HT1080 (cell line): Measurements from ENCODE around the gene TPRN. TPM values are rescaled to one million over a fixed set of nuclear protein-coding genes. Genes with fewer than 3 reads are reported as not detected.

Source experiments
- DNase-seq: peaks from one replicate; pipeline ENCODE4 v3.0.0-alpha.2; 2015; ENCODE audit warnings: low read depth
- total RNA-seq: library from RNA; depleted of rRNA; stranded (reverse); fragments of >200 nt; shearing (Covaris generic); gene quantifications from 2 replicates; pipeline ENCODE4 v1.2.3, GENCODE V29; 2014

Gene TPRN
- total RNA-seq, 1 experiment from 2014 or later = 13.6 TPM

DNA sequence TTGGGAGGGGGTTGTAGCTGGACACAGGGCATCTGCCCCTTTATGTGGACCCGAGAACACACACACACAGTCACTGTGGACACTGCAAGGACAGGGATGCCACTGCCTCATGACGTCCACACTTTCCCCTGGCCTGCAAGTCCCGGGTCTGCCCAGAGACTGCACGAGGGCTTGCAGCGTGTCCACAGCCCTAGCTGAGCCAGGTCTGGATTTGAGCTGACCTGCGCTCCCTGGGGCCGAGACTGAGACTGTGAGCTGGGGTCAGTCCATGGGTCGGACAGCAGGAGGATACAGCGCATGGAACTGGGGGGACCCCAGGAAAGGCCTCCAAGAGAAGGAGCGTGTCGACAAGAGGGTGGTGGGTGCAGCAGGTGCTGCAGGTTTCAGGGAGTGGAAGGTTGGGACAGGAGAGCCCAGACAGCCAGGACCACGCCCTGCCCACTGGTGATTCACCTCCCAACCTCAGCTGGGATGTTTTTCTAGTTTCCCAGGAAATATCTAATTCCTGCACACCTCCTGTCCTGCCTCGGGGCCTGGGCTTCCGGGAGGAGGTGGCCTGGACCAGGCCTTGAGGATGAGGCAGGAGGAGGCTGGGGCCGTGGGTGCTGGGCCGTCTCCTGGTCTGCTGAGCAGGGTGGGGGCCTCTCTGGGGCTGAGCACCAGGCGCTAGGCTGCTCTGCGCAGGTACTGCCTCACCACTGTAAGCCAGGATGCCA lies 26.0 kb upstream of the TPRN start:
- peak; percentile 81 for DNase-seq

DNA sequence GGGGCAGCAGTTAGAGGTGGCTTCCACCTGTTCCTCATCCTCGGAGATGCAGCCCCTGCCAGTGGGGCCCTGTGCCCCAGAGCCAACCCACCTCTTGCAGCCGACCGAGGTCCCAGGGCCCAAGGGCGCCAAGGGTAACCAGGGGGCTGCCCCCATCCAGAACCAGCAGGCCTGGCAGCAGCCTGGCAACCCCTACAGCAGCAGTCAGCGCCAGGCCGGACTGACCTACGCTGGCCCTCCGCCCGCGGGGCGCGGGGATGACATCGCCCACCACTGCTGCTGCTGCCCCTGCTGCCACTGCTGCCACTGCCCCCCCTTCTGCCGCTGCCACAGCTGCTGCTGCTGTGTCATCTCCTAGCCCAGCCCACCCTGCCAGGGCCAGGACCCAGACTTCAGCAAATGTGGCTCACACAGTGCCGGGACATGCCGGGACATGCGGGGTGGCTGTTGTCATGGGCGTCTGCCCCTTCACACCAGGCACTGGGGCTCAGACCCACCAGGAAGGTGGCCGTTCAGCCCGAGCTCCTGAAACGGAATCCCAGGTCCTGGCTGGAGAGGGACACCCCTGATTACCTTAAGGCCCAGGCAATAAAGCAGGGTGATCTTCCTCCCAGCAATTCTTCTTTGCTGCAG lies 25.3 kb upstream of the TPRN start:
- DNase-seq = no peak

DNA sequence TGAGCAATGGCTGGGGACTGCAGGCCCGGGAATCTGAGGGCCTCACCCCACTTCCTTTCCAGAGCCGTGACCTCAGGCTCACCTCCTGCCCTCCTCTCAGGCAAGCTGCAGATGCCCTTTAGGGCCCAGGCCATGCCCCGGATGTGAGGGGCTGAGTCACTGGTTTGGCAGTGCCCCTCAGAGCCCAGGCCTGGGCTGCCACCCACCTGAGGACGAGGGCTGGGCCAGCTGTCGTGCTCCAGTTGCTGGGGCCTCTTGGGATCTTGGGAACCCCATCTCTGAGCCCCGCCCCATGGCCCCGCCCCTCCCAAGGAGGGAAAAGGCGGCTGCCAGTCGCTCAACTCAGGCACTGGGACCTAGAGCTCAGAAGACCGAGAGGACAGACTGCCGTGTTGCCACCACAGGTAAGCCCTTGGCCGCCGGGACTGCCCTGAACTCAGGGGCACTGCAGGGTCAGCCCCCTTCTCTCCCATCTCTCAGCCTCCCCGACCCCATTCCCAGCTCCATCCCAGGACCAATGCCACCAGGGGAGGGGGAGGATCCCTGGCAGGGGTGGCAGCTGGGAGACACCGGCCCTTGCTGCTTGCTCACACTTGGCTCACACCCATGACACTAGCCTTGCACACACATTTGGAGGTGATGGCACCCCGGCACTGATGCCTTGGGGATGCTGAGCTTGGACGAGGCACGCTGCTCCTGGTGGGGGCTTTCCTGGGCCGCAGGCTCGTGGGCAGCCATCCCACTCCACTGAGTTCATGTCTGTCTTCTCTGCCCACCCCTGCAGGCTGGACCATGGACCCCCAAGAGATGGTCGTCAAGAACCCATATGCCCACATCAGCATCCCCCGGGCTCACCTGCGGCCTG lies 24.5 kb upstream of the TPRN start, which contains the start of gene CYSRT1:
CYSRT1 (plus strand) TSS at position 345 of the 865 bp plus-strand sequence; CDS start at position 793, 448 bp downstream.
- peak; percentile 52 for DNase-seq

DNA sequence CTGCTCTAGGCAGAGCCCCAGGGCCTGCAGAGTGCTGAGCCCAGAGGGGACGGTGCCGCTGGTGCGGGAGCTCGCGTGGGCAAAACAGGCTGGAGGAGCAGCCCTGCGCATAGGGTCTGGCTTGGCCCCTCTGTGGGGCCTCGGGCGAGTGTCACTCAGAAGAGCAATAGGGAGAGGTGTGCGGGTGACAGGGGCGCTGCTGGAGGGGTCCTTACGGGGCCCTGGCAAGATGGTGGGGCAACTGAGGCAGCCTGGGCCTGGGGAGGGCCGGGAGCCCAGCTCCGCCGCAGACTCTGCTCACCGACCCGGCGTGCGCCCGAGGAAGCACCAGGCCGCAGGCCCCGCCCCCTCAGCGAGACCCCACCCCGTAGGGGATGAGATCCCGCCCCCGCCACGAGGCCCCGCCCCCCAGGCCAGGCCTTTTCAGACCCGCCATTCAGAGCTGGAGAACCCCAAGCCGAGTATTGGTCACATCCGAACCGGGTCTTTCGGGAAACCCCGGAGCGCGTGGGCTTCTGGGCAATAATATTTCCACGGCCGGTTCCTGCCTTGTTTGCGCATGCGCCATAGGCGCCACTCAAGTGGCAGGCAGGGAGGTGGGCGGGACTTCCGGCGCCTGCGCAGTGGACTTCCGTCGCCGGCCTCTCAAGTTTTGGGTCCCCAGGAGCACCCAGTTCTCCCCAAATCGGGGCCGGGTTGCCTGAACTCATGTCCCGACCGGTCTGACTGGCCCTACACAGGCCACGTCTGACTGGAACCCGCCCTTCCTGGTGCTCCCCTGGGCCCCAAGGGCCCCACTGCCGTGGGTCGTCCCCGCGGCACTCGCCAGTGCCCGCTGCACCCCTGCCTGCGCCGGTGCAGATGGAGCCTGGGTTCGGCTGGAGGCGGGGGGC lies 22.8 kb upstream of the TPRN start:
- DNase-seq = peak; percentile 96

DNA sequence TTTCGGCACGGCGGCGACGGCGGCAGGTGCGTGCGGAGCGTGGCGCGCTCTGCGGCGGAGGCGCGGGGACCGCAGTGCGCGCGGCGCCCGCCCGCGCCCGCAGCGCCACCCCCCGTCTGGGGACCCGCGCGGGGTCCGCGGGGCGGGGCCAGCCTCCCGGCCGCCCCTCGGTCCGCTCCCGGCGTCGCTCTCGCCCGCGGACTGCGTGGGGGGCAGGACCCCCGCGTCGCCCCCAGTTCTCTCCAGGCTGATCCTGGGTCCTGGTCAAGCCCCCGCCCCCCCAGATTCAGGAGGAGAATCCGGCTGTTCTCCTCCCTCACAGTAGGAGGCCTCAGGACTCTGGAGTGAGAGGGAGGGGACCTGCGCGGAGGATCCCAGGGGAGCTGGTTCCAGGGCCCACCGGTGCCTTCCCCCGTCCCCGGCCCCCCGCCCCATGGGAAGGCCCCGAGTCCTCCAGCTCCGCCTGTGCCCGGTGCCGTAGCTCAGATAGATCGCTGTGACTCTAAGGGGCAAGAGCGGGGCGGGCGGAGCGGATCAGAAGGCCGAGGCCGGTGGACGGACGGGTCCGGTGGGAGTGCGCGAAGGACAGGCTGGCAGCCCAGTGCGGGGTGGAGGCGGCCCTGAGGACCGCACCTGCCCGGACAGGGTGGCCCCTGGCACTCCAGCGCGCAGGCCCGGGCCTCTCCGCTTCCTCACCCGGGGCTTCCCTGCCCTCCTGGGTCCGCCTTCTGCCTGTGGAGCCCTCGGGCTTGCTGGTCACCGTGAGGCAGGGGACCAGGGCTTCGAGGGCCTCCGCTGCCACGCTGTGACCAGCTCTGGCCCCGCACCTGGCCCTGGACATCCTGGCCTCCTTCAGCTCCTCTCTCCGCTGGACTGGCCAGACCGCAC lies 21.9 kb upstream of the TPRN start, which contains the start of gene RNF208:
RNF208 (minus strand) TSS at position 51 of the 888 bp plus-strand sequence. CDS start 1,028 bp downstream, outside the sequence.
- DNase-seq = no peak

DNA sequence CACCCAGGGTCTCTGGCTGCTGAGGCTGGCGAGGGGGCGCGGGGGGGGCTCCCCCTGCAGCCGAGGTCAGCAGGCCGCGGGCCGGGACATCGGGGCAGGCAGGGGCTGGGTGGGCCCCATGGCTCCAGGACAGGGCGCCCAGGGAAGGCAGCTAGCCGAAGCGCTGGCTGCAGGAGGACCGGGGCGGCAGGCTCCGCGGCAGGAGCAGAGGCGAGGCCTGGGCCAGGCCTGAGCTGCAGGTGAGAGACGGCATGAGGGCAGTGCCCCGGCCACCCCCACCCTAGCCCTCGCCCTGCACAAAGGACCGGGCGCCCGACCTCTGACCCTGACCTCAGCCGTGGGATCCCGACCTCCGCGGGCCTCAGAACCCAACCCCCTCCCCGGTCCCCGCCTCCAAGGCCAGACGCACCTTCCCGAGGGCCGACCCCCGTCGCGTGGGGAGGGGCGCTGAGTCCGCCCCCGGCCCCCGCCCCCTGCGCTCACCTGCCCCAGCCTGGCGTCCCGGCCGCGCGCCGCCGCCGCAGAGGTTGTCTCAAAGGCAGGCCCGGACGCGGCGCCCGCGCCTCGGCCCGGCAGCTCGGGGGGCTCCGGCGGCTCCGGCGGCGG lies 21.1 kb upstream of the TPRN start:
- DNase-seq = no peak

DNA sequence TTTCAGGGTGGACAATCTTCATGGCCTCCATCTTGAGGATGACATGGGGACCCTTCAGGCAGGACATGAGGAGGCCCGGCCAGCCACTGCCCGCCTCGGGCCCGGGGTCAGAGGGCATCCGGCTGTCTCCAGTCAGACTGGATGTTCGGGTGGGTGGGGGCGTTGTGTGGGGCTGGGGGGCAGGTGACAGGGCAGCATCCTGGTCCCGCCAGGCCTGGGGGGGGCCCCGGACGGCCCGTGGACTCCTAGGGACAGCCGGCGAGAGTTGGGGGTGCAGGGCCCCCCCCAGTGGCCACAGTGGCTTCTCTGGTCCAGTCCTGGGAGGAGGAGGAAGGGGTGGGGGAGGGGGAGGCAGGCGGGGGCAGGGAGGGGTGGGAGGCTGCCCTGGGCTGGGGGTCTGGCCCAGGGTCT lies 20.6 kb upstream of the TPRN start:
- no peak for DNase-seq

DNA sequence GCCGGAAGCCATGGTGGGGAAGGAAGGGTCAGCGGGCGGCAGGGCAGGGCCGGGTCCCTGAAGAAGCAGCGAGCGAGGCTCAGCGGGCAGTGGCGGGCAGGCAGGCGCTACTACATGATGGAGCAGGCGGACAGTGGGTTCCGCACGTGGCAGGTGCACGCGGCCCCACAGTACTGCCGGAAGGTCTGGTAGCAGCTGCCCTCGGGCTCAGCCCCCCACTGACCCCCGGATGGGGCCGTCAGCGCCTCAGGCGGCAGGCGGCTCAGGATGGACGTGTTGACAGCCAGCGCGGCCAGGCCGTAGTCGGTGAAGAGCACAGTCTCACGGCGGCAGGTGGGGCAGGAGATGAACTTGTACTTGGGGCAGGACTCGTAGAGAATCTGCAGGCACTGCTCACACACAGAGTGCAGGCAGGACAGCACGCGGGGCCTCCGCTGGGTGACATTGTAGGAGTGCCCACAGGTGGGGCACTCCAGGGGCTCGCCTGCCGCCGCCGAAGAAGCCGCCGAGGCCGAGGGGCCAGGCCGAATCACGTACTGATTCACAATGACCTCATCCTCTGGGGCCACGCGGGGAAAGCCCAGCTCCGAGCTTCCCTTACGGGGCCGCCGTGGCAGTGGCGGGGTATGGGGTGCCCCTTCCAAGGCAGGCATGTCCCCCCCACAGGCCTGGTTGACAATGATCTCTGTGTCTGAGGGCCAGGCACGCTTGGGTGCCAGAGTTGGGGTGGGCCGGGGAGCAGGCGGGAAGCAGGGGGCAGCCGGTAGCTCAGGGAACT lies 20.0 kb upstream of the TPRN start:
- no peak for DNase-seq

DNA sequence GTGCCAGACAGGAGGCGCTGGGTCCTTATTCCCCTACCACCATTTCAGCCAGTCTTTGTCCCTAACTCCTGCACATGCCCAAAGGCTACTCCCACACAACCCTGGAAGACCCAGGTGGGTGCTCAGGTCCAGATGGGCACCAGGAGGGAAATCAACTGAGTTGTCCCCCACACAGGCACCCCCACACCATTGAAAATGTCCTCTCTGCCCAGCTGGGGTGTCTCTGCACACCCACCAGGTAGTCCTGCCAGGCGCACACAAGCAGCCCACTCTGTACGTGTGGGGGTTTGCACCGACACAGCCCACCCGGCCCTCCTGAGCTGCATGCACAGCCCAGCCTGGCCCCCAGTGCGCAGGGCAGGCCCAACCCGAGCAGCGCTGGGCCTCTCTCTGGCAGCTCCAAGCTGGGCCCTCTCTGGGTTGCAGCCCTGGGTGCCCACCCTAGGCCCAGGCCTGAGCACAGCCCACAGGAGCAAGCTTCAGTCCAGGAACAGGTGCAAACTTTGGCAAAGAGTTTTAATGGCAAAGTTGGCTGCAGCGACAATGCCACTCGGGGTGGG lies 19.3 kb upstream of the TPRN start:
- no peak for DNase-seq

DNA sequence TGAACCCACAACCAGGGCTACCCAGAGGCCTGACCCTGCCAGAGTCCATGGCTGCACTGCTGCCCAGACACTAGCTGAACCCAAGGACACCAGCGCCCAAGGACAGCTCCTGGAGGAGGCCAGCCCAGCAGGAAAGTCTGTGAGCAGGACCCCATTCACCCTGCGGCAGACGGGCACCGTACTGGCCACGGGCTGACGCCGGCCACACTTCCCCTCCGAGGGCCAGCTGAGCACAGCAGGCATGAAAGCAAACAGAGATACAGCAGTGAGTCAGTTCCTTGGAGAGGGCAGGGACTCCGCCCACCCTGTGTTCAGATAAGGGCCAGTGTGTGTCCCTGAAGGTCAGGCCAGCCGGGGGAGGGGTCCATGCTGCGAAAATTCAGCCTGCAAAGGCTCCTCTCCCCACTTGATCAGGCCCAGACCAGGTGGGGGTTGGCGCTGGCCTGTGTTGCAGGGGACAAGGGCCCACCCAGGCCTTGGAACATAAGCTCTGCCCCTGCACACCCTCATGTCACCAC lies 18.3 kb upstream of the TPRN start:
- DNase-seq = peak; percentile 43

DNA sequence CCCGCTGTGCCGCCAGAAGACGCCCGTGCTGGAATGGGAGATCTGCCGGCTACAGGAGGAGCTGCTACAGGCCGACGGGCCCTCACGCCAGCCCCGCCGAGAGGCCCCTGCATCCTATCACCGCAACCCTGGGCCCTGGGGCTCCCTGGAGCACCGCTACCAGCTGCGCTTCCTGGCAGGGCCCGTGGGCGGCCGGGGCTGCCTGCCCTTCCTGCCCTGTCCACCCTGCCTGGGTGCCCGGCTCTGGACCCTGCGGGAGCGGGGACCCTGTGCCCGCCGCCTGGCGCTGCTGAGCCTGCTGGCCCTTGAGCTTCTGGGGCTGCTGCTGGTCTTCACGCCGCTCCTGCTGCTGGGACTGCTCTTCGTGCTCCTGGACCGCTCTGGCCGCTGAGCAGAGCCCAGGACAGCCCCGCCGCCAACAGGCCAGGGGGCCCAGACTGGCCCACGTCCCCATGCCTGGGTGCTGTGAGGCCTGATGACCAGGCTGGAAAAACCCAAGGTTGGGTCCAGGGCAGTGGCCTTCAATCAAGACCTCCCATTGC lies 17.7 kb upstream of the TPRN start:
- DNase-seq = no peak

DNA sequence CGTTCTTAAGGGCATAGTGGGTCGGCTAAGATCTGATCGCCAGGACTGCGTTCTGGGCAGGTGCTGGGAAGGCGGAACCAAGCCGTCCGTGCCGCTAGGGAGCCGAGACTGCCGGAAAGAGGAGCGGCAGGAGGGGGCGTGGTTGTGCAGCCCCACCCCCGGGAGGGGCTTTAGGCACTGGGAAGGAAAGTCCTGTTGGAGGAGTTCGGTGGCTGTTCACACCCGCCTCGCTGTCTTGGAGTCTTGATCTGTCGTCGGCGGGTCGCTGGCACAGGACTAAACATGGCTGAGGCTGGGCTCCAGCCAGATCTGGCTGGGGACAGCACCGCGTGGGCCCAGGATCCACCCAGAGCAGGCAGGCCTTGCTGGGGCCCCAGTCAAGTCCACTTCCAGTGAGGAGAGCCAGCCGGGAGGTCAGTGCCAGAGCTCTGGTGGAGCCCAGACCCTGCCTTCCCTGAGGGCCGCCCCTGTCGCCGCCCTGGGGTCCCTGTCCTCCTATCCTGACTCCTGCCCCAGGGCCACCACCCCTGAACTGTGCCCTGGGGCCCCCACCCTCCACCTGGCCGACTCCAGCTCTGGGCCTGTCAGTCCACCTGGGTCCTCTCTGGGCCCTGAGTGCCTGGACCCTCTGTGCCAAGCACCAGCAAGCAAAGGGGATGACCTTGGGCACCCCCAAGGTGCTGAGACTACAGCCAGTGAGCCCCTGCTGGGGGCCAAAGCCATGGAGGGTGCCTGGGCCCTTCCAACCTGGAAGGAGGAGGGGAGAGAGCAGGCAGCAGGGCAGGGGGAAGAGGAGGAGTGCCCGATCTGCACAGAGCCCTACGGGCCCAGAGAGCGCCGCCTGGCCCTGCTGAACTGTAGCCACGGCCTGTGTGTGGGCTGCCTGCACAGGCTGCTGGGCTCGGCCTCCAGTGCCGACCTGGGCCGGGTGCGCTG lies 17.0 kb upstream of the TPRN start:
- DNase-seq = no peak

DNA sequence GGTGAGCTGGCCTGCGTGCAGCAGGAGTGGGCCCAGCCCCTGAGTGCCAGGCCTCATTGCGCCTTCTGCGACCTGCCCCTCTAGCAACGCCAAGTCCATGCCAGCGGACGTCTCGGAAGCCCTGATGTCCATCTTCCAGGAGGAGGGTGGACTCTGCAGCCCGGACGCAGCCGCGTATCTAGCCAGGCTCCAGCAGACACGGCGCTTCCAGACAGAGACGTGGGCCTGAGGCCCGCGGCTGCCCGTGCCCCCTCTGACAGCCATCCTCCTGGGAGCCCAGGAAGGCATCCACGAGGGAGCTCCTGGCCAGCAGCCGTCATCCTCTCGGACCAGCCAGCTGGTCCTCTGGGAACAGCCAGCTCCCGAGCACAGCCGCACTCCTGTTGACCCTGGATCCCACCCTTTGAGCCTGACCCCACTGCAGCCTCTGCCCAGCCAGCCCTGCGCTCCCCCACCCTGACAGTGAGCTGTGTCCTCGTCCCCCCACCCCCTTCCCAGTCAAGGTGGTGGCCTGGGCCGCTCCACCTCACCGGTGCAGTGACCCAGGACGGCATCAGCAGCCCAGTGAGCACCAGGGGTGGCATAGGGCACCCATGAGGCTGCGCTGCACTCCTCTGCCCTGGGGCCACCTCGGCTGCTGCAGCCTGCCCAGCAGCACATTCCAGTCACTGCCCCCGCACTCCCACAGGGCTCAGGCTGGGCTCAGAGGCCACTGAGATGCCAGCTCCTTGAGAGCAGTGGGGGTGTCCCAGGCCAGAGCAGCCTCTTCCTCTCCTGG lies 15.8 kb upstream of the TPRN start:
- DNase-seq = no peak

DNA sequence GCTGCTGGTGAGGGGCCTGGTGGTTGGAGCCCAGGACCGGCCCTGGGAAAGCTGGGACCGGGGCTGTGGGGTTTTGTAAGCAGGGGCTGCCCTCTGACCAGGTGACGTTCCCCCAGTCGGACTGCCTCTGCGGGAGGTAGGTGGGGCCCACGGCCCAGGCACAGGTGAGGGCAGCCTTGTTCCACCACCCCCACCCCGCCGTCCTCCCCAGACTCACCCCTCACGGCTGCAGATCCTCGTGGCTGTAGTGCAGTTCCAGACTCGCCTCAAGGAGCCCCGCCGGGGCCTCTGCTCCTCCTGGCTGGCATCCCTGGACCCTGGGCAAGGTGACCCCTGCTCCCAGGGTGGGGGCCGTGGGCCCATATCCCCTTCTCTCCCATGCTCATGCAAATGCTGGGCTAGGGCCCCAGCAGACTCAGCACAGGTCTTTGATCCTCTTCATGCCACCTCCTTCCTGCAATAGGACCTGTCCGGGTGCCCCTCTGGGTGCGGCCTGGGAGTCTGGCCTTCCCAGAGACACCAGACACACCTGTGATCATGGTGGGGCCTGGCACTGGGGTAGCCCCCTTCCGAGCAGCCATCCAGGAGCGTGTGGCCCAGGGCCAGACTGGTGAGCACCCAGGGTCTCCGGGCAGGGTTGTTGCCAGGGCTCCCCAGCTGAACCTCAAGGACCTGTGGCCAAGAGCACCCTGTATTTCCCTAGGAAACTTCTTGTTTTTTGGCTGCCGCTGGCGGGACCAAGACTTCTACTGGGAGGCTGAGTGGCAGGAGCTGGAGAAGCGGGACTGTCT lies 14.8 kb upstream of the TPRN start:
- no peak for DNase-seq

DNA sequence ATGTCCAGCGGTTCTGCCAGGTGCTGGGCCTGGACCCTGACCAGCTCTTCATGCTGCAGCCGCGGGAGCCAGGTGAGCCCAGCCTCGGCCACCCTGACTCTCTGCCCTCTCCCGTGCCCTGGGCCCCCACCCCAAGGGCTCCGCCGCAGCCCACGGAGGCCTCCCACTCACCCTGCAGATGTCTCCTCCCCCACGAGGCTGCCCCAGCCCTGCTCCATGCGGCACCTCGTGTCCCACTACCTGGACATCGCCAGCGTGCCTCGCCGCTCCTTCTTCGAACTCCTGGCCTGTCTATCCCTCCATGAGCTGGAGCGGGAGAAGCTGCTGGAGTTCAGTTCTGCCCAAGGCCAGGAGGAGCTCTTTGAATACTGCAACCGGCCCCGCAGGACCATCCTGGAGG lies 14.1 kb upstream of the TPRN start:
- DNase-seq = no peak
